ENCODE results near the gene RNU1-3.
"Not testable (repeated sequence)": the region's sequence is repeated elsewhere in the genome, so short reads cannot be mapped to it uniquely, and the experiment has no call there.

DNA sequence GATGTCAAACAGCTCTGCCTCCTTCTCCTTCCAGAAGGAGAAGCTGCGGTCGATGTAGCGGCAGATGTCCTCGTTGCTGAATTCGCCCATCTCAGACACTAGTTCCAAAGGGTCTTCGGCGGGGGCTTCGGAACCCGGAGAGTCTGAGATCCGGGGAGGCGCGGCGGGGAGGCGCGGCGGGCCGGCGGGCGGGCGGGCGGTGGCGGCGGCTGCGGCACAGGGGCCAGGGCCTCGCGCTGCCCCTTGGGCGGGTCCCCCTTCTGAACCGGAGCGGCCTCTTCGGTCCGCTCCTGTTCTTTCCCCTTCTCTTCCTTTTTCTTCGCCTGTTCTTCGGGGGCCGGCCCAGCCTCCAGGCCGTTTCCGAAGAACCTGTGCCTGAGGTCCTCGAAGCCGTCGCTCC, 25.5 kb upstream of the RNU1-3 start:
- not testable (repeated sequence) for TF ChIP-seq ZBTB33 (IDR thresholded peaks at IDR 0.05; ENCODE audit: extremely low read depth, insufficient replicate concordance, low read length); CTCF (IDR thresholded peaks at IDR 0.05 in 2 of 3, conservative IDR thresholded peaks at IDR 0.05 in 1 of 3; ENCODE audit: borderline replicate concordance in 1 of 3, insufficient read depth in 1 of 3, low read depth in 2 of 3, low read length in 2 of 3); POLR2A (IDR thresholded peaks at IDR 0.05; ENCODE audit: borderline replicate concordance, extremely low read depth, insufficient read depth, insufficient read length); ZFX (IDR thresholded peaks at IDR 0.05); EZH2 (IDR thresholded peaks at IDR 0.05); YY1 (IDR thresholded peaks at IDR 0.05; ENCODE audit: extremely low read depth, insufficient replicate concordance, low read depth, low read length); EGR1 (IDR thresholded peaks at IDR 0.05; ENCODE audit: low read depth); RAD21 (IDR thresholded peaks at IDR 0.05; ENCODE audit: low read depth); JUND (IDR thresholded peaks at IDR 0.05); SP1 (IDR thresholded peaks at IDR 0.05; ENCODE audit: low read depth)
- TF ChIP-seq, protein P1, sequence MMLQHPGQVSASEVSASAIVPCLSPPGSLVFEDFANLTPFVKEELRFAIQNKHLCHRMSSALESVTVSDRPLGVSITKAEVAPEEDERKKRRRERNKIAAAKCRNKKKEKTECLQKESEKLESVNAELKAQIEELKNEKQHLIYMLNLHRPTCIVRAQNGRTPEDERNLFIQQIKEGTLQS (IDR thresholded peaks at IDR 0.05): not testable (repeated sequence)

Measured in HCT116 (cell line).